H1 (cell line): ENCODE data around the gene ZBTB38. TPM values are rescaled to one million over a fixed set of nuclear protein-coding genes. Genes with fewer than 3 reads are reported as not detected.

Experiments
- EP300 ChIP-seq, 2 experiments: IDR thresholded peaks; 1 replicate in 1 of 2; 2 replicates in 1 of 2; pipeline ENCODE4 v1.6.1; 2011 to 2012; ENCODE audit warnings: low read depth in 2 of 2, low read length in 2 of 2, mild to moderate bottlenecking in 2 of 2, borderline replicate concordance in 1 of 2, inconsistent platforms in 1 of 2, moderate library complexity in 1 of 2
- RAD21 ChIP-seq, 2 experiments: IDR thresholded peaks in 1 of 2; conservative IDR thresholded peaks in 1 of 2; 2 replicates each; pipeline ENCODE4 v1.6.1; 2011; ENCODE audit warnings: low read depth in 2 of 2, low read length in 2 of 2, improper control_type of control experiment in 1 of 2, inconsistent platforms in 1 of 2, mild to moderate bottlenecking in 1 of 2, moderate library complexity in 1 of 2
- RBBP5 ChIP-seq: IDR thresholded peaks from 2 replicates; pipeline ENCODE4 v1.7.1; 2012; ENCODE audit warnings: low read depth, mild to moderate bottlenecking, inconsistent platforms, low read length, moderate library complexity, borderline replicate concordance
- SP1 ChIP-seq: IDR thresholded peaks from 2 replicates; pipeline ENCODE4 v1.6.1; 2011; ENCODE audit warnings: low read depth, low read length
- YY1 ChIP-seq: IDR thresholded peaks from 2 replicates; pipeline ENCODE4 v1.6.1; 2011; ENCODE audit warnings: low read depth, mild to moderate bottlenecking, low read length
- polyA plus RNA-seq, 7 experiments: library from polyadenylated mRNA; depleted of rRNA in 3 of 7; stranded (reverse) in 5 of 7; unstranded in 2 of 7; fragments of >200 nt in 5 of 7; fragments of 200-250 nt in 2 of 7; gene quantifications; 1 replicate in 5 of 7; 2 replicates in 1 of 7; 4 replicates in 1 of 7; pipeline versions ENCODE4 v1.2.1 to v1.2.3, GENCODE V29; 2011 to 2013; ENCODE audit warnings: missing spikeins in 2 of 7, mixed read lengths in 2 of 7
- total RNA-seq: library from RNA; stranded (reverse); fragmentation: NEBNext Ultra II Directional; extraction: Animal tissue kit (Norgen Biotek cat#: 25700); gene quantifications from 2 replicates; pipeline ENCODE4 v1.2.1, GENCODE V29; 2021
- TF ChIP-seq, protein P1 (sequence below): fragments of 300-600 bp; sonication (generic); IDR thresholded peaks from 2 replicates; pipeline ENCODE4 v1.7.1; 2012; ENCODE audit warnings: low read length, moderate library complexity, mild to moderate bottlenecking, inconsistent platforms; ENCODE audit not compliant: insufficient replicate concordance
- TF ChIP-seq, protein P2 (sequence below): IDR thresholded peaks from 2 replicates; pipeline ENCODE4 v1.6.1; 2011; ENCODE audit warnings: low read depth, mild to moderate bottlenecking, low read length; ENCODE audit not compliant: insufficient read depth
- TF ChIP-seq, protein P3 (sequence below): IDR thresholded peaks from 2 replicates; pipeline ENCODE4 v1.6.1; 2011; ENCODE audit warnings: low read length, improper control_type of control experiment

Gene ZBTB38
- total and polyA plus RNA-seq, 2 of the 8 experiments (the other 6 are each of a cell fraction or from before 2014, with no cell fraction given): 4.4 to 10.5 TPM

DNA sequence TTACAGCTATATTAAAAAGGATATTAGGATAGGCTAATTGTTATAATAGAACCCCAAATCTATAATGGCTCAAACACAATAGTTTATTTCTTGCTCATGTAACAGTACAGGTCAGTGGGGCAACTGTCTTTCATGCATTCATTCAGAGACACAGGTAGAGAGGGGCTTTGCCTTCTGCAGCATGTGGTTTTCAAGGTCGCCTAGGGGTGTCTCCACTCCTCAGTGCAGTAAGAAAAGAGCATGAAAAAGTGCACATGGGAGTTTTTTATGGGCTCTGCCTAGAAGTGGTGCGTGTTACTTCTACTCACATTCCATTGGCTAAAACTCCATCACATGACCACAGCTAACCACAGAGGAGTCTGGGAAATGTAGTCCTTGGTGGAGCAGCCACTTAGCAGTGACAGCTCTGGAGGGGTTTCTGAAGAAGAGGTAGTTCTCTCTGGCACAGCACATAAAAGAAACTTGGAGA is 1.8 kb downstream of the ZBTB38 start (continued):
- TF ChIP-seq, protein P1, sequence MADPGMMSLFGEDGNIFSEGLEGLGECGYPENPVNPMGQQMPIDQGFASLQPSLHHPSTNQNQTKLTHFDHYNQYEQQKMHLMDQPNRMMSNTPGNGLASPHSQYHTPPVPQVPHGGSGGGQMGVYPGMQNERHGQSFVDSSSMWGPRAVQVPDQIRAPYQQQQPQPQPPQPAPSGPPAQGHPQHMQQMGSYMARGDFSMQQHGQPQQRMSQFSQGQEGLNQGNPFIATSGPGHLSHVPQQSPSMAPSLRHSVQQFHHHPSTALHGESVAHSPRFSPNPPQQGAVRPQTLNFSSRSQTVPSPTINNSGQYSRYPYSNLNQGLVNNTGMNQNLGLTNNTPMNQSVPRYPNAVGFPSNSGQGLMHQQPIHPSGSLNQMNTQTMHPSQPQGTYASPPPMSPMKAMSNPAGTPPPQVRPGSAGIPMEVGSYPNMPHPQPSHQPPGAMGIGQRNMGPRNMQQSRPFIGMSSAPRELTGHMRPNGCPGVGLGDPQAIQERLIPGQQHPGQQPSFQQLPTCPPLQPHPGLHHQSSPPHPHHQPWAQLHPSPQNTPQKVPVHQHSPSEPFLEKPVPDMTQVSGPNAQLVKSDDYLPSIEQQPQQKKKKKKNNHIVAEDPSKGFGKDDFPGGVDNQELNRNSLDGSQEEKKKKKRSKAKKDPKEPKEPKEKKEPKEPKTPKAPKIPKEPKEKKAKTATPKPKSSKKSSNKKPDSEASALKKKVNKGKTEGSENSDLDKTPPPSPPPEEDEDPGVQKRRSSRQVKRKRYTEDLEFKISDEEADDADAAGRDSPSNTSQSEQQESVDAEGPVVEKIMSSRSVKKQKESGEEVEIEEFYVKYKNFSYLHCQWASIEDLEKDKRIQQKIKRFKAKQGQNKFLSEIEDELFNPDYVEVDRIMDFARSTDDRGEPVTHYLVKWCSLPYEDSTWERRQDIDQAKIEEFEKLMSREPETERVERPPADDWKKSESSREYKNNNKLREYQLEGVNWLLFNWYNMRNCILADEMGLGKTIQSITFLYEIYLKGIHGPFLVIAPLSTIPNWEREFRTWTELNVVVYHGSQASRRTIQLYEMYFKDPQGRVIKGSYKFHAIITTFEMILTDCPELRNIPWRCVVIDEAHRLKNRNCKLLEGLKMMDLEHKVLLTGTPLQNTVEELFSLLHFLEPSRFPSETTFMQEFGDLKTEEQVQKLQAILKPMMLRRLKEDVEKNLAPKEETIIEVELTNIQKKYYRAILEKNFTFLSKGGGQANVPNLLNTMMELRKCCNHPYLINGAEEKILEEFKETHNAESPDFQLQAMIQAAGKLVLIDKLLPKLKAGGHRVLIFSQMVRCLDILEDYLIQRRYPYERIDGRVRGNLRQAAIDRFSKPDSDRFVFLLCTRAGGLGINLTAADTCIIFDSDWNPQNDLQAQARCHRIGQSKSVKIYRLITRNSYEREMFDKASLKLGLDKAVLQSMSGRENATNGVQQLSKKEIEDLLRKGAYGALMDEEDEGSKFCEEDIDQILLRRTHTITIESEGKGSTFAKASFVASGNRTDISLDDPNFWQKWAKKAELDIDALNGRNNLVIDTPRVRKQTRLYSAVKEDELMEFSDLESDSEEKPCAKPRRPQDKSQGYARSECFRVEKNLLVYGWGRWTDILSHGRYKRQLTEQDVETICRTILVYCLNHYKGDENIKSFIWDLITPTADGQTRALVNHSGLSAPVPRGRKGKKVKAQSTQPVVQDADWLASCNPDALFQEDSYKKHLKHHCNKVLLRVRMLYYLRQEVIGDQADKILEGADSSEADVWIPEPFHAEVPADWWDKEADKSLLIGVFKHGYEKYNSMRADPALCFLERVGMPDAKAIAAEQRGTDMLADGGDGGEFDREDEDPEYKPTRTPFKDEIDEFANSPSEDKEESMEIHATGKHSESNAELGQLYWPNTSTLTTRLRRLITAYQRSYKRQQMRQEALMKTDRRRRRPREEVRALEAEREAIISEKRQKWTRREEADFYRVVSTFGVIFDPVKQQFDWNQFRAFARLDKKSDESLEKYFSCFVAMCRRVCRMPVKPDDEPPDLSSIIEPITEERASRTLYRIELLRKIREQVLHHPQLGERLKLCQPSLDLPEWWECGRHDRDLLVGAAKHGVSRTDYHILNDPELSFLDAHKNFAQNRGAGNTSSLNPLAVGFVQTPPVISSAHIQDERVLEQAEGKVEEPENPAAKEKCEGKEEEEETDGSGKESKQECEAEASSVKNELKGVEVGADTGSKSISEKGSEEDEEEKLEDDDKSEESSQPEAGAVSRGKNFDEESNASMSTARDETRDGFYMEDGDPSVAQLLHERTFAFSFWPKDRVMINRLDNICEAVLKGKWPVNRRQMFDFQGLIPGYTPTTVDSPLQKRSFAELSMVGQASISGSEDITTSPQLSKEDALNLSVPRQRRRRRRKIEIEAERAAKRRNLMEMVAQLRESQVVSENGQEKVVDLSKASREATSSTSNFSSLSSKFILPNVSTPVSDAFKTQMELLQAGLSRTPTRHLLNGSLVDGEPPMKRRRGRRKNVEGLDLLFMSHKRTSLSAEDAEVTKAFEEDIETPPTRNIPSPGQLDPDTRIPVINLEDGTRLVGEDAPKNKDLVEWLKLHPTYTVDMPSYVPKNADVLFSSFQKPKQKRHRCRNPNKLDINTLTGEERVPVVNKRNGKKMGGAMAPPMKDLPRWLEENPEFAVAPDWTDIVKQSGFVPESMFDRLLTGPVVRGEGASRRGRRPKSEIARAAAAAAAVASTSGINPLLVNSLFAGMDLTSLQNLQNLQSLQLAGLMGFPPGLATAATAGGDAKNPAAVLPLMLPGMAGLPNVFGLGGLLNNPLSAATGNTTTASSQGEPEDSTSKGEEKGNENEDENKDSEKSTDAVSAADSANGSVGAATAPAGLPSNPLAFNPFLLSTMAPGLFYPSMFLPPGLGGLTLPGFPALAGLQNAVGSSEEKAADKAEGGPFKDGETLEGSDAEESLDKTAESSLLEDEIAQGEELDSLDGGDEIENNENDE: no peak
- no peak for TF ChIP-seq RBBP5
- TF ChIP-seq, protein P2, sequence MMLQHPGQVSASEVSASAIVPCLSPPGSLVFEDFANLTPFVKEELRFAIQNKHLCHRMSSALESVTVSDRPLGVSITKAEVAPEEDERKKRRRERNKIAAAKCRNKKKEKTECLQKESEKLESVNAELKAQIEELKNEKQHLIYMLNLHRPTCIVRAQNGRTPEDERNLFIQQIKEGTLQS: peak; percentile 93
- TF ChIP-seq, protein P3, sequence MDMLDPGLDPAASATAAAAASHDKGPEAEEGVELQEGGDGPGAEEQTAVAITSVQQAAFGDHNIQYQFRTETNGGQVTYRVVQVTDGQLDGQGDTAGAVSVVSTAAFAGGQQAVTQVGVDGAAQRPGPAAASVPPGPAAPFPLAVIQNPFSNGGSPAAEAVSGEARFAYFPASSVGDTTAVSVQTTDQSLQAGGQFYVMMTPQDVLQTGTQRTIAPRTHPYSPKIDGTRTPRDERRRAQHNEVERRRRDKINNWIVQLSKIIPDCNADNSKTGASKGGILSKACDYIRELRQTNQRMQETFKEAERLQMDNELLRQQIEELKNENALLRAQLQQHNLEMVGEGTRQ: peak; percentile 96
- peak; percentile 41; the same call in 1 of the 2 replicates for TF ChIP-seq YY1
- 0 out of 3 replicates have a peak, but pooled peaks of 1 of the 2 experiments have one; percentile 31 for TF ChIP-seq EP300 (IDR thresholded peaks at IDR 0.05; ENCODE audit: borderline replicate concordance in 1 of 2, low read depth in 2 of 2, low read length in 2 of 2)
- peak; percentile 73; the same call in 1 of the 2 replicates for TF ChIP-seq SP1
- TF ChIP-seq RAD21 (IDR thresholded peaks at IDR 0.05 in 1 of 2, conservative IDR thresholded peaks at IDR 0.05 in 1 of 2; ENCODE audit: low read depth in 2 of 2, low read length in 2 of 2): peak; percentile 21 to 46; a peak in 2 of 4 replicates
